H7 (cell line): ENCODE measurements around the gene ALPK3. TPM values are rescaled to one million over a fixed set of nuclear protein-coding genes. Genes with fewer than 3 reads are reported as not detected.

Experiments
- DNase-seq: peaks from one replicate; pipeline ENCODE4 v3.0.0; 2012
- H3K27me3 ChIP-seq: 2 replicates; pipeline ENCODE4 v1.6.0; 2011; ENCODE audit warnings: mild to moderate bottlenecking, low read length; ENCODE audit not compliant: control insufficient read depth, insufficient read depth
- H3K36me3 ChIP-seq: replicated peaks from 2 replicates; pipeline ENCODE4 v1.5.1; 2011; ENCODE audit warnings: low read length; ENCODE audit not compliant: control insufficient read depth, insufficient read depth
- H3K4me3 ChIP-seq: 2 replicates; pipeline ENCODE4 v1.5.1; 2011; ENCODE audit warnings: low read depth, mild to moderate bottlenecking, control low read depth, low read length, moderate library complexity; ENCODE audit not compliant: insufficient read depth
- total RNA-seq: library from RNA; depleted of rRNA; stranded (reverse); fragments of >200 nt; shearing (Covaris generic); gene quantifications from 2 replicates; pipeline ENCODE4 v1.2.3, GENCODE V29; 2014

The ALPK3 gene
- total RNA-seq, 1 experiment from 2014 or later: 0.59 TPM

- no peak overlapping the region for H3K4me3 ChIP-seq
- no peaks in the 10 kb centered on the region for H3K27me3 ChIP-seq
- no peak for DNase-seq
- no peaks in the 10 kb centered on the region for H3K36me3 ChIP-seq
These were observed 5.3 kb upstream of the ALPK3 start for GRCh38 chr15:84811828-84812227.

GRCh38 chr15:84812842-84813241, 4.3 kb upstream of the ALPK3 start:
- H3K36me3 ChIP-seq: no peaks in the 10 kb centered on the region
- DNase-seq: no peak
- H3K27me3 ChIP-seq: no peaks in the 10 kb centered on the region
- no peak overlapping the region for H3K4me3 ChIP-seq

GRCh38 chr15:84813435-84813834, 3.7 kb upstream of the ALPK3 start:
- H3K4me3 ChIP-seq: no peak overlapping the region
- DNase-seq: no peak
- H3K27me3 ChIP-seq: no peaks in the 10 kb centered on the region
- no peaks in the 10 kb centered on the region for H3K36me3 ChIP-seq

- H3K36me3 ChIP-seq: no peaks in the 10 kb centered on the region
- no peak for DNase-seq
- H3K4me3 ChIP-seq: no peak overlapping the region
- no peaks in the 10 kb centered on the region for H3K27me3 ChIP-seq
These were observed 3.2 kb upstream of the ALPK3 start for GRCh38 chr15:84813931-84814330.

- Histone ChIP-seq H3K27me3 (no peaks in the 10 kb centered on the region), H3K4me3 (no peak overlapping the region), H3K36me3 (no peaks in the 10 kb centered on the region)
- no peak for DNase-seq
These were observed 2.2 kb upstream of the ALPK3 start for GRCh38 chr15:84814916-84815315.

GRCh38 chr15:84817466-84818081, 418 bp downstream of the ALPK3 start:
- no peak for DNase-seq
- peak overlapping the region; percentile 36; the same call in 1 of the 2 replicates for H3K4me3 ChIP-seq
- H3K27me3 ChIP-seq: no peaks in the 10 kb centered on the region
- no peaks in the 10 kb centered on the region for H3K36me3 ChIP-seq

- H3K36me3 ChIP-seq: no peaks in the 10 kb centered on the region
- H3K27me3 ChIP-seq: no peaks in the 10 kb centered on the region
- DNase-seq: peak; percentile 74
- peak overlapping the region; percentile 36; the same call in 1 of the 2 replicates for H3K4me3 ChIP-seq
These were observed 1.3 kb downstream of the ALPK3 start for GRCh38 chr15:84818261-84819131.

GRCh38 chr15:84819291-84819768, 2.2 kb downstream of the ALPK3 start:
- DNase-seq: no peak
- Histone ChIP-seq H3K4me3 (no peak overlapping the region), H3K36me3 (peaks cover under 1% of the 10 kb centered on the region; the same call in 1 of the 2 replicates), H3K27me3 (no peaks in the 10 kb centered on the region)

GRCh38 chr15:84819791-84820190, 2.6 kb downstream of the ALPK3 start:
- no peak overlapping the region for H3K4me3 ChIP-seq
- no peaks in the 10 kb centered on the region for H3K27me3 ChIP-seq
- DNase-seq: no peak
- peaks cover 3% of the 10 kb centered on the region; the same call in 1 of the 2 replicates for H3K36me3 ChIP-seq

- Histone ChIP-seq H3K27me3 (no peaks in the 10 kb centered on the region), H3K36me3 (peaks cover 3% of the 10 kb centered on the region; the same call in 1 of the 2 replicates), H3K4me3 (no peak overlapping the region)
- no peak for DNase-seq
These were observed 4.4 kb downstream of the ALPK3 start for GRCh38 chr15:84821501-84822021.

- DNase-seq: no peak
- H3K36me3 ChIP-seq: peaks cover 6% of the 10 kb centered on the region
- no peak overlapping the region for H3K4me3 ChIP-seq
- no peaks in the 10 kb centered on the region for H3K27me3 ChIP-seq
These were observed 5.6 kb downstream of the ALPK3 start for GRCh38 chr15:84822653-84823281.

GRCh38 chr15:84823282-84823878, 6.2 kb downstream of the ALPK3 start:
- Histone ChIP-seq H3K27me3 (no peaks in the 10 kb centered on the region), H3K36me3 (peaks cover 7% of the 10 kb centered on the region), H3K4me3 (no peak overlapping the region)
- DNase-seq: no peak

- no peak for DNase-seq
- peaks cover 7% of the 10 kb centered on the region for H3K36me3 ChIP-seq
- H3K27me3 ChIP-seq: no peaks in the 10 kb centered on the region
These were observed 7.3 kb downstream of the ALPK3 start for GRCh38 chr15:84824260-84825007.

More at GRCh38 chr15:84824260-84825007, 7.3 kb downstream of the ALPK3 start:
- no peak overlapping the region for H3K4me3 ChIP-seq
